IMR-90 (cell line): ENCODE data around the gene SLC66A2. TPM values are rescaled to one million over a fixed set of nuclear protein-coding genes. Genes with fewer than 3 reads are reported as not detected.

Experiments
- ATAC-seq: fragments of 200-7000 bp; cut with Tn5 transposase; 2 replicates; pipeline ENCODE4 v1.9.1; 2020; ENCODE audit warnings: low read depth, mild to moderate bottlenecking, moderate library complexity
- BruUV-seq: library from RNA; stranded (reverse); fragments of 400-500 nt; replicated peaks from 2 replicates; lab custom pipeline; 2021; lab: Mats Ljungman, UMichigan
- CTCF ChIA-PET: fragments of 300-600 bp; formaldehyde crosslinking; extraction: SDS; loops from one replicate; lab custom pipeline; 2021; ENCODE audit warnings: antibody characterized with exemption; lab: Yijun Ruan, JAX
- POLR2A ChIA-PET: fragments of 300-600 bp; sonication (Branson Sonifier 250); formaldehyde crosslinking; loops from one replicate; lab custom pipeline; 2022; ENCODE audit warnings: antibody characterized with exemption; ENCODE audit not compliant: unreplicated experiment; lab: Charles Lee
- DNase-seq: peaks from one replicate; pipeline ENCODE4 v3.0.0; 2013
- H2AFZ ChIP-seq: replicated peaks from 2 replicates; pipeline ENCODE3; 2013; ENCODE audit warnings: low read length, mild to moderate bottlenecking; ENCODE audit not compliant: poor library complexity
- H2AK5ac ChIP-seq: 2 replicates; pipeline ENCODE4 v1.6.1; 2013; ENCODE audit warnings: low read depth, low read length, inconsistent platforms
- H2AK9ac ChIP-seq: replicated peaks from 2 replicates; pipeline ENCODE3; 2013; ENCODE audit warnings: mild to moderate bottlenecking, low read depth, low read length, moderate library complexity; ENCODE audit not compliant: poor library complexity
- H2BK120ac ChIP-seq: 2 replicates; pipeline ENCODE4 v1.6.1; 2013; ENCODE audit warnings: low read depth, low read length, inconsistent platforms
- H2BK15ac ChIP-seq: 3 replicates; pipeline ENCODE4 v1.6.1; 2013; ENCODE audit warnings: low read depth, low read length, inconsistent platforms
- H2BK20ac ChIP-seq: 2 replicates; pipeline ENCODE4 v1.6.1; 2013; ENCODE audit warnings: low read depth, mild to moderate bottlenecking, inconsistent platforms, low read length, moderate library complexity
- H2BK5ac ChIP-seq: 2 replicates; pipeline ENCODE4 v1.6.1; 2013; ENCODE audit warnings: mild to moderate bottlenecking, low read depth, low read length, inconsistent platforms; ENCODE audit not compliant: poor library complexity, severe bottlenecking
- H3K14ac ChIP-seq: replicated peaks from 2 replicates; pipeline ENCODE4 v1.6.1; 2013; ENCODE audit warnings: low read depth, low read length, inconsistent platforms
- H3K18ac ChIP-seq: 2 replicates; pipeline ENCODE4 v1.6.1; 2013; ENCODE audit warnings: low read depth, low read length, control low read depth
- H3K23ac ChIP-seq: 2 replicates; pipeline ENCODE4 v1.6.1; 2013; ENCODE audit warnings: low read depth, low read length, inconsistent platforms
- H3K27ac ChIP-seq: 2 replicates; pipeline ENCODE4 v1.5.1; 2013; ENCODE audit warnings: mild to moderate bottlenecking, control low read depth, low read length; ENCODE audit not compliant: insufficient read depth
- H3K27me3 ChIP-seq: 2 replicates; pipeline ENCODE4 v1.6.1; 2013; ENCODE audit warnings: low read length; ENCODE audit not compliant: control insufficient read depth, insufficient read depth
- H3K36me3 ChIP-seq: 2 replicates; pipeline ENCODE4 v1.6.1; 2013; ENCODE audit warnings: low read length, mixed read lengths; ENCODE audit not compliant: control insufficient read depth, insufficient read depth
- H3K4ac ChIP-seq: 2 replicates; pipeline ENCODE4 v1.6.1; 2013; ENCODE audit warnings: low read depth, low read length, inconsistent platforms
- H3K4me1 ChIP-seq: 2 replicates; pipeline ENCODE4 v1.6.1; 2013; ENCODE audit warnings: low read length, mixed read lengths; ENCODE audit not compliant: control insufficient read depth, insufficient read depth
- H3K4me2 ChIP-seq: 2 replicates; pipeline ENCODE4 v1.6.1; 2013; ENCODE audit warnings: low read depth, mild to moderate bottlenecking, control low read depth, low read length, moderate library complexity
- H3K4me3 ChIP-seq: 2 replicates; pipeline ENCODE4 v1.5.1; 2013; ENCODE audit warnings: low read depth, mild to moderate bottlenecking, control low read depth, low read length, moderate library complexity; ENCODE audit not compliant: insufficient read depth
- H3K56ac ChIP-seq: 2 replicates; pipeline ENCODE4 v1.6.1; 2013; ENCODE audit warnings: low read length, inconsistent platforms; ENCODE audit not compliant: insufficient read depth; ENCODE audit errors: extremely low read depth
- H3K79me1 ChIP-seq, 2 experiments: 2 replicates each; pipeline ENCODE4 v1.6.1; 2013; ENCODE audit warnings: low read length in 2 of 2, inconsistent platforms in 1 of 2, low read depth in 1 of 2
- H3K9ac ChIP-seq: 2 replicates; pipeline ENCODE4 v1.6.1; 2013; ENCODE audit warnings: low read depth, low read length, control low read depth
- H3K9me1 ChIP-seq: 2 replicates; pipeline ENCODE4 v1.6.1; 2013; ENCODE audit warnings: low read length, inconsistent platforms; ENCODE audit not compliant: insufficient read depth
- H3K9me3 ChIP-seq: 2 replicates; pipeline ENCODE4 v1.6.1; 2013; ENCODE audit warnings: low read length; ENCODE audit not compliant: control insufficient read depth, insufficient read depth
- H4K20me1 ChIP-seq: 2 replicates; pipeline ENCODE4 v1.6.1; 2013; ENCODE audit warnings: low read length, inconsistent platforms; ENCODE audit not compliant: insufficient read depth
- H4K5ac ChIP-seq: 2 replicates; pipeline ENCODE4 v1.6.1; 2013; ENCODE audit warnings: mild to moderate bottlenecking, low read depth, low read length, control low read depth
- H4K8ac ChIP-seq, 2 experiments: 2 replicates each; pipeline ENCODE4 v1.6.1; 2013; ENCODE audit warnings: low read depth in 2 of 2, low read length in 2 of 2, control low read depth in 1 of 2, inconsistent platforms in 1 of 2
- H4K91ac ChIP-seq: 2 replicates; pipeline ENCODE4 v1.6.1; 2013; ENCODE audit warnings: low read depth, low read length, inconsistent platforms; ENCODE audit not compliant: insufficient read depth
- CEBPB ChIP-seq: IDR thresholded peaks from 2 replicates; pipeline ENCODE4 v1.6.1; 2012; ENCODE audit warnings: low read depth, low read length, improper control_type of control experiment
- CHD1 ChIP-seq: IDR thresholded peaks from 2 replicates; pipeline ENCODE4 v1.6.1; 2012; ENCODE audit warnings: low read depth, low read length, improper control_type of control experiment
- FOS ChIP-seq: fragments of 150-350 bp; IDR thresholded peaks from 2 replicates; pipeline ENCODE4 v1.6.1; 2016; ENCODE audit warnings: low read depth, low read length
- MAZ ChIP-seq: IDR thresholded peaks from 2 replicates; pipeline ENCODE4 v1.6.1; 2012; ENCODE audit warnings: low read depth, mild to moderate bottlenecking, low read length, improper control_type of control experiment, moderate library complexity, borderline replicate concordance
- MXI1 ChIP-seq: IDR thresholded peaks from 2 replicates; pipeline ENCODE4 v1.6.1; 2012; ENCODE audit warnings: low read depth, mild to moderate bottlenecking, low read length, moderate library complexity, borderline replicate concordance
- NFE2L2 ChIP-seq: fragments of 150-350 bp; IDR thresholded peaks from 2 replicates; pipeline ENCODE4 v1.6.1; 2016; ENCODE audit warnings: low read depth, mild to moderate bottlenecking, low read length
- POLR2A ChIP-seq: IDR thresholded peaks from 2 replicates; pipeline ENCODE4 v1.6.1; 2012; ENCODE audit warnings: mild to moderate bottlenecking, low read depth, low read length
- RCOR1 ChIP-seq: IDR thresholded peaks from 2 replicates; pipeline ENCODE4 v1.6.1; 2012; ENCODE audit warnings: mild to moderate bottlenecking, low read length, improper control_type of control experiment; ENCODE audit not compliant: insufficient replicate concordance
- WGBS, 2 experiments: methylation state at CpG; one replicate each; pipeline versions ENCODE4 v1.1.5 to v1.1.7; 2013; ENCODE audit warnings: missing lambda C conversion rate in 2 of 2; ENCODE audit not compliant: insufficient read length in 1 of 2; ENCODE audit errors: extremely low coverage in 2 of 2; 5-methylcytosine and 5-hydroxymethylcytosine counted together
- dilution Hi-C: fragments of 300-500 bp; cut with HindIII; formaldehyde crosslinking; loops from one replicate; pipeline ENCODE4 v1.14.3; 2018; ENCODE audit warnings: low sequenced_read_pairs; ENCODE audit not compliant: unreplicated experiment
- in situ Hi-C: fragments of 300-500 bp; cut with MboI; formaldehyde crosslinking; loops from 3 replicates; pipeline ENCODE4 v1.14.3; 2019; ENCODE audit warnings: low sequenced_read_pairs, inconsistent platforms, mixed read lengths
- intact Hi-C: fragments of 100-400 bp; cut with micrococcal nuclease; formaldehyde crosslinking; loops from 2 replicates; pipeline ENCODE4 v1.10.0; 2022
- polyA plus RNA-seq, 3 experiments: library from polyadenylated mRNA; depleted of rRNA; stranded (reverse); fragments of >200 nt; gene quantifications; 2 replicates each; pipeline ENCODE4 v1.2.3, GENCODE V29; 2012; ENCODE audit warnings: low replicate concordance in 1 of 3
- total RNA-seq: library from RNA; depleted of rRNA; stranded (reverse); fragments of >200 nt; gene quantifications from 2 replicates; pipeline ENCODE4 v1.2.3, GENCODE V29; 2012
- TF ChIP-seq, protein P1 (sequence below): fragments of 150-350 bp; IDR thresholded peaks from 2 replicates; pipeline ENCODE4 v1.6.1; 2017; ENCODE audit warnings: mild to moderate bottlenecking, antibody characterized with exemption, low read length, low read depth

The SLC66A2 gene
- total and polyA plus RNA-seq, 2 of the 4 experiments (the other 2 are of a cell fraction), result 17.6 to 23.5 TPM

DNA sequence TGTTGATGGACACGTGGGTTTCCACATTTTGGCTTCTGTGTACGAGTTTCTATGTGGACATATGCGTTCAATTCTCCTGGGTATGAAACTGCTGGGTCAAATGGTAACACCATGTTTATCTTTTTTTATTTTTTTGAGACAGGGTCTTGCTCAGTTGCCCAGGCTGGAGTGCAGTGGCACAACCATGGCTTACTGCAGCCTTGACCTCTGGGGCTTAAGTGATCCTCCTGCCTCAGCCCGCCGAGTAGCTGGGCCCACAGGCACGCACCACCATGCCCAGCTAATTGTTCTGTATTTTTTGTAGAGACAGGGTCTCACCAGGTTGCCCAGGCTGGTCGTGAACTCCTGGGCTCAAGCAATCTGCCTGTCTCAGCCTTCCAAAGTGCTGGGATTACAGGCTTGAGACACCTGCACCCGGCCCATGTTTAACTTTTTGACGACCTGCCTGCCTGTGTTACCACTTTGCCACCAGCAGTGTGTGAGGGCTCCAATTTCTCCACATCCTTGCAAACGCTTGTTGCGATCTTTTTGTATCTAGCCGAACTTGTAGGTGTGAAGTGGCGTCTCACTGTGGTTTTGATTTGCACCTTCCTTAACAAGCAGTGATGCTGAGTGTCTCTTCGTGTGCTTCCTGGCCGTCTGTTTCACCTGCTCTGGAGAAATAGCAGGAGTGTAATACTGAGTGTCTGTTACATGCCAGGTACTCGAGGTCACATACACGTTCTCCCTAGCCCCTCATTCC, 19.9 kb upstream of the SLC66A2 start (continued):
- TF ChIP-seq POLR2A, result no peak

DNA sequence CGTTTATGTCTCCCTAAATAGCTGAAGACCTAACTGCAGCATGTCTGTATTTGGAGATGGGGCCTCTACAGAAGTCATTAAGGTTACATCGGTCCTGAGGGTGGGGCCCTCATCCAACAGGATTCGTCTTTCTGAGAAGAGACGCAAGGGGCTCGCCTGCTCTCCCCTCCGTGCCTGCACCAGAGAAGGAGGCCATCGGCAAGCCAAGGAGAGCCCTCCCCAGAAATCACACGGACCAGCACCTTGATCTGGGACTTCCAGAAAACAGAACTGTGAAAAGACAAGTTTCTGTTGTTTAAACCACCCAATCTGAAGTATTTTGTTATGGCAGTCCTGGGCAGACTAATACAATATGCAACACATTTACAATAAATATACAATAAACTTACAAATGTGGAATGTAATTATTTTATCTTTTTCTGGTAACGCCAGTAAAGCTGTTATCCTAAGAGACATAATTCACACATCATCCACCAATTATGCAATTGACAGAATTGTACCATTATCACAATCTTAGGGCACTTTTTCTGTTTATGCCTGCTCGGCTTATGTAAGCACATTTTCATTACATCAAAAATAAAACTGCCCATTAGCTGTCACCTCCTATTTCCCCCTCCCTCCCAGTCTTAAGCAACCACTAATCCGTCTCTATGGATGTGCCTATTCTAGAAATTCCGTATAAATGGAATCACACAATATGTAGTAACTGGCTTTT, 19.1 kb upstream of the SLC66A2 start:
- Histone ChIP-seq H2AK9ac (no peak overlapping the region), H3K27ac (no peak overlapping the region), H3K56ac (no peak overlapping the region), H4K8ac (no peak overlapping the region), H3K4me1 (peaks cover 3% of the 10 kb centered on the region), H2BK15ac (no peak overlapping the region), H3K14ac (no peak overlapping the region), H3K9me3 (no peaks in the 10 kb centered on the region), H3K4me2 (no peak overlapping the region), H3K4ac (no peak overlapping the region), H4K20me1 (peaks cover 35% of the 10 kb centered on the region), H2AFZ (no peak overlapping the region), H4K5ac (no peak overlapping the region), H2BK5ac (no peak overlapping the region), H2BK20ac (no peak overlapping the region), H3K9ac (no peak overlapping the region), H4K91ac (no peak overlapping the region), H2BK120ac (no peak overlapping the region), H3K23ac (no peak overlapping the region), H3K27me3 (no peaks in the 10 kb centered on the region), H3K79me1 (peaks cover 33 to 72% of the 10 kb centered on the region in 2 experiments), H3K36me3 (peaks cover 41% of the 10 kb centered on the region), H3K9me1 (peaks cover 7% of the 10 kb centered on the region; the same call in 1 of the 2 replicates), H3K4me3 (no peak overlapping the region), H2AK5ac (no peak overlapping the region), H3K18ac (no peak overlapping the region)
- no peak for DNase-seq
- CTCF ChIA-PET, result no interaction called here
- POLR2A ChIA-PET, result no interaction called here
- in situ Hi-C loops, result no loop called here
- TF ChIP-seq MAZ, result no peak
- TF ChIP-seq CEBPB, result no peak
- TF ChIP-seq FOS, result no peak
- no peak for TF ChIP-seq MXI1
- TF ChIP-seq, protein P1, sequence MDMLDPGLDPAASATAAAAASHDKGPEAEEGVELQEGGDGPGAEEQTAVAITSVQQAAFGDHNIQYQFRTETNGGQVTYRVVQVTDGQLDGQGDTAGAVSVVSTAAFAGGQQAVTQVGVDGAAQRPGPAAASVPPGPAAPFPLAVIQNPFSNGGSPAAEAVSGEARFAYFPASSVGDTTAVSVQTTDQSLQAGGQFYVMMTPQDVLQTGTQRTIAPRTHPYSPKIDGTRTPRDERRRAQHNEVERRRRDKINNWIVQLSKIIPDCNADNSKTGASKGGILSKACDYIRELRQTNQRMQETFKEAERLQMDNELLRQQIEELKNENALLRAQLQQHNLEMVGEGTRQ, result no peak
- TF ChIP-seq NFE2L2, result no peak
- no peak for TF ChIP-seq CHD1
- no peak for TF ChIP-seq RCOR1
- intact Hi-C loops, result no loop called here
- no peak for ATAC-seq
- BruUV-seq, result no TSS peak
- WGBS, 2 experiments, result 78% methylated on average over 6 of the region's 12 CpGs; no CpG with 5 or more reads in 1 of the 2 experiments
- dilution Hi-C loops, result no loop called here
